H54 (cell line): ENCODE measurements around the gene CFAP100.

Source experiments
- DNase-seq: peaks from one replicate; pipeline ENCODE4 v3.0.0; 2011; ENCODE audit warnings: low spot score, mixed read lengths; ENCODE audit not compliant: insufficient read length
- FAIRE-seq: peaks from 3 replicates; lab custom pipeline; 2011; peaks lifted over from hg19 to GRCh38; lab: Jason Lieb, UNC
- POLR2A ChIP-seq: IDR thresholded peaks from 2 replicates; pipeline ENCODE4 v1.6.1; 2011; ENCODE audit warnings: low read depth, mild to moderate bottlenecking, low read length

CFAP100 gene

DNA sequence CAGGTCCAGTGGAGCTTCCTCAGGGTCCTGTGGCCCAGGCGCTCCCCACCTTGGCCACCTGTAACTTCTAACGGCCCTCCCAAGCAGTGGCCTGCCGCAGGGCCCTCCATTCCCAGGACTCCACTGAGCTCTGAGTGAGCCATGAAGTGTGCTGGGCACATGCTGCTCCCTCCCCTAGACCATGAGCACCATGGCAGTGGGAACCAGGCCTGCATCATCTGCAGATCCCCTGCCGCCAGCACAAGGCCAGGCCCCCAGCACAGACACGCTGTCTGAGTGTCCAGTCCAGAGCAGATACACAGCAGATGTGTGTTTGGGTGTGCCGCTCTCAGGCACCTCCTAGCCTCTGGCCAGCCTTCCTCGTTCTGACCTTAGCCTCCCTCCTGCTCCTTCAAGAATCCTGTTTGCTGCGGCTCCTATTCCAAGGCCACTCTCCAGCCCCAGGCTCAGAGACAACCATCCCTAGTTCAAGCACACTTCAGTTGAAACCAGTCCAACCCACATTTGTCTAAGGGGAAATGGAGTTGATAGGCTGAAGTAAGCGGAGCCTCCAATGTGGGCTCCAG lies 30.5 kb upstream of the CFAP100 start:
- TF ChIP-seq POLR2A: no peak
- DNase-seq (no peak), FAIRE-seq (no peak)

DNA sequence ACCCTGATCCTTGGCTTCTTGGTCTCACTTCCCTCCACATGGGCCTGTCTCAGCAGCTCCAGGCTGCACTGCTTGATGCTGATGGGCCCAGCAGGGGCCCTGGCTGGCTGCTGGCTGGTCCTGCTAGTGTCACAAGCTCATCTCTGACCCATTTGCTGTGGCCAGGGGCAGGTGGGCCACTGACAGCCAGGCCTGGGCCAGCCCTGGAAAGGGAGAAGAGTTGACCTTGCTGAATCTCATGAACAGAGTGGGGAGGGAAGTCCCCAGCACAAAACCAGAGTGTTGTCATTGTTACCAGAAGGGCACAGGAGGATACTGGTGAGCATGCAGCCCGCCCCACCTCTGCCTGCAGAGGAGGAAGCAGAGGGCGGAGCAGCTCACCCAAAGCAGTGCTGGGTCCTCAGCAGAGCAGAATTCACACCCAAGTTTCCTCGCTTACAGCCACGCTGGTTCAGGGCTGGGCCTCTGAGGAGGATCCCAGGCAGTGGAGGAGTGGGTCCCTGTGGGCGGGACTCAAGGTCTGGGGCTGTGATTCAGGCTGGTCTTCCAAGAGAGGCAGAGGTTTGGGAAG lies 29.9 kb upstream of the CFAP100 start:
- TF ChIP-seq POLR2A: no peak
- DNase-seq (no peak), FAIRE-seq (no peak)

DNA sequence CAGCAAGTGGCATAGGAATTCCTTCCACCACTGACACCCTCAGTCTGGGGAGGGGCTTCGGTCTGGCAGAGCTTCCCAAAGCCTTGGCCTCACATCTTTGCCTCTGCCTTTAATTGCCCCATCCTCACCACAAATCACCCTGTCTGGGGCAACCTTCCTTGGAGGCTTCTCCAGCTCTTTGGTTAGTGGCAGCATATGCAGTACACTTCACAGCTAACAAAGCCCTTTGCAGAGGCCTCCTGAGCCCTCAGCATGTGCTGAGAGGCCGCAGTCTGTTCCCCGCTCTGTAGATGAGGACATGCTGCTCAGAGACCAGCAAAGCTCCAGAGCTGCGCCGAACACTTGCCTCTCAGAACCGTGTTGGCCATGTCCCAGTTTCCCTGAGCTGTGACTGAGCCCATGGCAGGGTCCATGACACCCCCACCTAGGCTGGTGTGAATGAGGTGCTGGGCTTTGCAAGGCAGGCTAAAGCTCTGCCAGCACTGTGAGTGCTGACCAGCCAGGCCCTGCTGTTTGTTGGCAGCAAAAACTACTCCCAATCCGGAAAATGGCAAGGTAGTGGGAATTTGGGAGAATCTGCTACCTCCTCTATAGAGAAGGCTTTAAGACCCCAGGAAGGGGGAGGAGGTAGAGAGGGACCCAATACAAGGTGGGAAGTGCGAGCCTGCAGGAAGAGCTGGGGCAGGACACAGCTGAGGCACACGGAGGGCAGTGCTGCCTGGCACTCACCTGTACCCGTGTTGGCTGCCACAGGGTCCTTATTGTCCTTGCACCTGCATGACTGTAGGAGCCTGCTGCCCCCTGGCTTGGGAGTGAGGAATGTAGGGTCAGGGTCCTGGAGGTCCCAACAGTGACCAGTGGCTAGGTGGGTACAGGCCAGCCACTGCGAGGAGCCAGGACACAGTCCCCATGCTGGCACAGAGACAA lies 29.1 kb upstream of the CFAP100 start:
- DNase-seq (no peak), FAIRE-seq (no peak)
- TF ChIP-seq POLR2A: no peak

DNA sequence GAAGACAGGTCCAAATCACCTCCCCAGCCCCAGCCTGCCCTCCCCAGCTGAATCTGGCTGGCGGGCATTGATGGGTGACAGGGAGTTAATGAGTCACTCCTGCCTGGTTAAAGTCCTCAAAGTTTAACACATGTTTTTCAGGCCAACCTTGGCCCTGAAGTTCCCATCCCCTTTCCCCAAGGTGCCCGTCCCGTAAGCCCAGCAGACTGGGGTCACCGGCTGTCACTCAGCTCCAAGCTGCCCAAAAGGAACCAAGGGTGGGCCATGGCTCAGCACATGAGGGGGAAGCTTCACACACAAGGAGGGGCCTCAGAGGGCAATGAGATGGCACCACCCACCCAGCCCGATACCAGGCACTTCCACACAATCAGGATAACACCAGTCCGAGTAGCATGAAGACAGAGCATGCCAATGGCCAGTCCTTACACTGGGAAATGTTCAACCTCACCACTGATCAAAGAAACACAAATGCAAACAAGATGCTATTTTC lies 27.3 kb upstream of the CFAP100 start:
- no peak for TF ChIP-seq POLR2A
- FAIRE-seq (no peak), DNase-seq (no peak)

DNA sequence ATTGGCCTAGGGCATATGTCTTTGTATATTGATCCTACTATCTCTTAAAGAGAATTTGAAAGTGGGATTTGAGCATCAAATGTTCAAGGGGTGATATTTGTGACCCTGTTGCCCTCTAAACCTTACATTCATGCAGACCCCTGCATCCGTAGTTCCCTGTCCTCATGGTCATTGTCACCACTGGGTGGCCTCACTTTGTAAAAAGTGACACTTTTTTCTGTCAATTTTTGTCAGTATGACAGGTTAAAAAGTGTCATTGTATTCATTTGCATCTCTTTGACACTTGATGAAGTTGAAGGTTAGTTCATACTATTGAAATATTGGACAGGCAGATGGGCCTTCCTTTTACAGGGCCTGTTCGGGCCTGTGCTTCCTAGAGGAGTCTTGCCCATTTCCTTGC lies 25.2 kb upstream of the CFAP100 start:
- no peak for FAIRE-seq
- TF ChIP-seq POLR2A: no peak
- no peak for DNase-seq

DNA sequence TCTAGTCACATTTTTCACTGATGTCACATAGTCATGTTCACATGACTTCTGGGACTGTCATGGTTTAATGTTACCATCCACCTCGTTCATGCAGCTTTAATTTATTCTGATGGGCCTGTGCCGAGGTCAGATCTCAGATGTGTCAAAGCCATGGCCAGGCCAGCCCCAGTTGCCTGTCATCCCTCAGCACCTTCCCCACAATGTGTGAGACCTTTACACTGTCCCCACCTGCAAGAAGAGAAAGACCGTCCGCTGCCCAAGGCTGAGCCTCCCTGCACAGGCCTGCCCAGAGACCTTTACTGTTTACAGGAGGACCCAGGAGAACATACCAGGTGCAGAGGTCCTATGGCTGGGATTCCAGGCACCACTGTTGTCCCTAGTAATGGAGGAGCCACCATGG lies 24.7 kb upstream of the CFAP100 start:
- FAIRE-seq: no peak
- no peak for TF ChIP-seq POLR2A
- no peak for DNase-seq

DNA sequence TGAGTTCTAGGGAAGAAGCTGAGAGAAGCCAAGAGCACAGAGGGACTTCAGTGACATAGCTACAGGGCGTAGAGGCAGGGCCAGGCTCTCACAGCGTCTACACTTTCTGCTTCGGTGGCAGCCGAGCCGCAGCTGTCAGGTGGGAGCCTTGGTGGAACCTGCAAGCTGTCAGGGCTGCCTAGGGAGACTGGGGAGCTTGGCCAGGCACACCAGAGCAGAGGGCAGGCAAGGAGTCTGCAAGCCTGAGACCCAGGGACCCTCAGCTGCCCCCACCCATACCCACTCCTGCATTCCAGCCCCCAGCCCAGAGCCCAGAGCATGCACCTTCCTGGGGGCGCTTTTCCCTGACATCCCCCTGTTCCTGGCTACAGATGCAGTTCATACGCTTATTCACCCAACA lies 24.1 kb upstream of the CFAP100 start:
- FAIRE-seq (no peak), DNase-seq (no peak)
- TF ChIP-seq POLR2A: no peak

DNA sequence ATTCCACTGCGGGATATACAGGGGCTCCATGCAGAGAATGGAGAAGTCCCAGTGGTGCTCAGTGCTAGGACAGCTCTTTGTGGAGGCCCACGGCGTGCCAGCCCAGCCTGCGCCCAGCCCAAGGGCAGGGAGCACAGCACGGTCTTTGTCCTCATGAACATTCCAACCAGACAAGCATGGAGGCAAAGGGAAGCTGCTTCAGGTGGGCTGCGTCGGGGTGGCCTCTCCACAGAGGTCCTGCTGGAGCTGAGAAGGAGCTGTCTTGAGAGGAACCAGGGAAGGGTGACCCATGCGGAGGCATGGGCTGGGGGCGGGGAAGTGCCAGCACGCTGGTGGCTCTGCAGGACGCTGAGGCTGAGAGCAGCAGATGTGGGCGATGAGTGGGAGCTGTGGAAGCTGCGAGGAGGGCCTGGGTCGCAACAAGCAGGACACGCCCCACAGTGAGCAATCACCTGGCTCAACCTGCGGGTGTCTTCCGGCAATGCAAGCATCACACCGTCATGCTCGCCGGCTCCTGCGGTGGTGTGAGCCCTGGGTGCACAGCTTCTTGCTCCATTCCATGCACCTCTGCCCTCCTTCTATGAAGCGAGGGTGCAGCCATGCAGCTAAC lies 23.5 kb upstream of the CFAP100 start:
- TF ChIP-seq POLR2A: no peak
- DNase-seq (no peak), FAIRE-seq (no peak)

DNA sequence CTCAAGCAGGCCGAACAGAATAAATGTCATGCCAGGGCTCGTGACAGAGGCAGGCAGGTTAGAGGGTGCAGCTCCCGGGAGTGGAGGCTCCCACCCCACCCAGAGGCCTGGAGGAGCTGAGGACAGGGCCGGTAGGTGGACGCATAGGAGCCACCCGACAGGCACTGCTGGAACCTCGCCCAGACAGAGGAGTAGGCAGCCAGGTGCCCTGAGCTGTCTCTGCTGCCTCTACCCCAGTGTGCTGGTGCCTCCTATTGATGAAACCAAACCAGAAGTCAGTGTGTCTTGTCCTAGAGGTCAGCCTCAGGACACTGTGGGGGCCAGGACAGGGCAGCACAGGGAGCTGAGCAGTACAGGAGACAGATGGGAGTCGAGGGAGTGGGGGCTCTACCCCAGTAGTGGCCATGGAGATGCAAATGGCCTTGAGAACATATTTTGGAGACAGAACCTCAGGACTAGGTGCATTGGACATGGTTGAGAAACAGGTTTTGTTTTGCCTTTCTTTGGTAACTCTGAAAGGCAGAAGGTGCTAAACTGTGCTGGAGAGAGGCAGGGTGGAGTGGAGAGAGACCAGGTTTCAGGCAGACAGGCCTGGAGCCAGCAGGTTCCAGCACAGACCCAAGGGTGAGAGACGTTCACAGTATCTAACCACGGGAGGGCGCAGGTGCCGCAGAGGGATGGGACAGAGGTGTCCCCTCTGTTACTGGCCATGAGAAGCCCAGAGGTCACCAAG lies 22.1 kb upstream of the CFAP100 start:
- no peak for TF ChIP-seq POLR2A
- DNase-seq (no peak), FAIRE-seq (no peak)

DNA sequence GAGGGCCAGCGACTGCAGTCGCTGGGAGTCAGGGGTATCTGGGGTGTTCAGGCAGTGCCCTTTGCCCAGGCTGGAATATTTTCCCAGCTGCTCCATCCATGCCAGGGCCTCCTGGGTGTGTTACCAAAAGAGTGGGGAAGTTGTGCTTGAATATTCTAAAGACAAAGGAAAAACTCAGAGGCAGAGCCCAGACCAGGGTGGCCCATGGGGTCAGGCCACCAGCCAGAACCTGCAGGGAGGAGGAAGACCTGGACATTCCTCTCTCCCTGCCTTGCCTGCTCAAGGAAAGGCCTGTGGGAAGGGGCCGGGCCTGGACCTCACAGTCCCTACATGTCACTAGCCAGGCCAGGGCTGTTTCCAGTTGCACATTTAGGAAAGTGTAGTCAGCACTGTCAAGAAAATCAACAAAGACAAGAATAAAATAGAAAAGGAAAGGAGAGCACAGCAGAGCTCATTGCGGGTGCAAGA lies 21.5 kb upstream of the CFAP100 start:
- DNase-seq (no peak), FAIRE-seq (no peak)

DNA sequence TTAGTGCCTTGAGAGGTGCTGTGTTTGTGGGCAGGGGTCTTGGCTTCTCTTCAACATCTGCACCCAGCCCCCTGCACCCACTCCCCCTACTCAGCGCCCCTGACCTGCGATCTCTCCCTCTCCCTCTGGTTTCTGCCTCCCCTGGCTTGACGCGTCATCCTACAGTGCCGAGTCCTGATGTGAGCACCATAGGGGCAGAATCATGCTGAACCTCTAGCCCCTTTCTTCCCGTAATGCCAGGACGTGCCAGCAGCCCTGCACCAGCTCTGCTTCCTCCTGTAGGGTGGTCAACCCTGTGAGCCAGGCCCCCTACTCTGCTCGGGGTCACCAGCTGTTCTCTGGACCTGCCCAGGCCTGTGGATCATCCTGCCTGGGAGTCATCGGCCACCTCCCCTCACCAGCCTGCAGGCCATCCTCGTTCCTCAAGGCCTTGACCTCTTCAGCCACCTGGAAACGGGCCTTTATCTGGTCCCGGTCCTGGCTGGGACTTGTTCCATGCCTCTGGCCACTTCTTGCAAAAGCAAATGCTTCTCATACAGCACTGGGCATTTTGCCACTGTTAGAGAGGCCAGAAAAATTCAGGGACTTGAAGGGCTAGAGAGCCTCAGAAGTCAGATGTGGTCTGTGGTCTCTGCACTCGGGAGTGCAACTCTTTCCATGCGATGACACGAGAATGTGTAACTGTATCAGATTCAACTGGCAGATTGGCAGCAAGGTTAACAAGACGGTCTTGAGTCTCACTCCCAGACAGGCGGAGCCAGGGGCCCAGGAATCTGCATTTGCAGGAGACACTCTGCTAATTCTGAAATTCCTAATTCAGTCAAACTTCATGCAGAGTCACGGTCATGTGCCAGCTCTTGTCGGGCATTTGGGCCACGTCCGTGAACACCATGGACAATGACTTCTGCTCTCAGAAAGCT lies 20.8 kb upstream of the CFAP100 start:
- FAIRE-seq: no peak
- TF ChIP-seq POLR2A: no peak
- no peak for DNase-seq

More for the DNA sequence above, 21.5 kb upstream of the CFAP100 start:
- no peak for TF ChIP-seq POLR2A

DNA sequence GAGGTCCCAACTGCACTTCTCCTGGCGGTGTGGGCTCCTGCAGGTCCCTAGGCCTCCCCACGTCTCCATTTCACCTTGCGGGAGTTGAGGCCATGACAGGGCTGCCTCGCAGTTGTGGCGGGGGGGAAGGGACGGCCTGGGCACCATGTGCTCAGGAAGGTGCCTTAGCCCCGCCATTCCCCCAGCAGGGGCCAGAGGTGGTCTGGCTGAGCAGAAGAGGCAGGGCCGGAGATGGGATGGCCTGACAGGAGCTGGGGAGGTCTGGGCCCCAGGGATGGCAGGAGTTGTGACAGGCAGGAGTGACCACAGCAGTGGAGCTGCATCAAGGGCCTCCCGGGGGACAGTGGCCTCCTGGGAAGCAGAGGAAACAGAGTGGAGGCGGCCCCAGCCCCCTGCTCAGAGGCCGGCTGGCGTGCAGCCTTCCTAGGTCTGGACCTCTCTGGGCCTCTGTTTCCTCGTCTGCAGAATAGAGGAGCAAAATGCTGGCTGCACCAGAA lies 18.8 kb upstream of the CFAP100 start:
- FAIRE-seq (no peak), DNase-seq (no peak)
- TF ChIP-seq POLR2A: no peak
